NK-92 (cell line): ENCODE results near the gene KRTAP23-1.

Experiments
- DNase-seq: peaks from one replicate; lab custom pipeline; 2025; ENCODE audit not compliant: unreplicated experiment; lab: John Stamatoyannopoulos, UW

KRTAP23-1 gene

GRCh38 chr21:30315701-30316100 is 32.7 kb downstream of the KRTAP23-1 start:
- DNase-seq, result no peak

GRCh38 chr21:30306884-30307283 is 41.5 kb downstream of the KRTAP23-1 start:
- no peak for DNase-seq

- DNase-seq, result no peak
Measured at GRCh38 chr21:30305136-30305535, 43.3 kb downstream of the KRTAP23-1 start.
